Measurements from ENCODE around the gene AFMID. TPM values are rescaled to one million over a fixed set of nuclear protein-coding genes. Genes with fewer than 3 reads are reported as not detected.
A peak's percentile ranks its signal among the peaks of the same experiment; 100 is the strongest.
"Not testable (repeated sequence)": the region's sequence is repeated elsewhere in the genome, so short reads cannot be mapped to it uniquely, and the experiment has no call there.

Gene AFMID
- total RNA-seq, 1 donor from 2014 or later: 33.6 TPM

GRCh38 chr17:78248051-78248914 is 61.1 kb downstream of the AFMID start:
- intact Hi-C loops (cut with DNase I): no loop called here
- DNase-seq (ENCODE audit: low spot score) (no peak), ATAC-seq (no peak)

DNA sequence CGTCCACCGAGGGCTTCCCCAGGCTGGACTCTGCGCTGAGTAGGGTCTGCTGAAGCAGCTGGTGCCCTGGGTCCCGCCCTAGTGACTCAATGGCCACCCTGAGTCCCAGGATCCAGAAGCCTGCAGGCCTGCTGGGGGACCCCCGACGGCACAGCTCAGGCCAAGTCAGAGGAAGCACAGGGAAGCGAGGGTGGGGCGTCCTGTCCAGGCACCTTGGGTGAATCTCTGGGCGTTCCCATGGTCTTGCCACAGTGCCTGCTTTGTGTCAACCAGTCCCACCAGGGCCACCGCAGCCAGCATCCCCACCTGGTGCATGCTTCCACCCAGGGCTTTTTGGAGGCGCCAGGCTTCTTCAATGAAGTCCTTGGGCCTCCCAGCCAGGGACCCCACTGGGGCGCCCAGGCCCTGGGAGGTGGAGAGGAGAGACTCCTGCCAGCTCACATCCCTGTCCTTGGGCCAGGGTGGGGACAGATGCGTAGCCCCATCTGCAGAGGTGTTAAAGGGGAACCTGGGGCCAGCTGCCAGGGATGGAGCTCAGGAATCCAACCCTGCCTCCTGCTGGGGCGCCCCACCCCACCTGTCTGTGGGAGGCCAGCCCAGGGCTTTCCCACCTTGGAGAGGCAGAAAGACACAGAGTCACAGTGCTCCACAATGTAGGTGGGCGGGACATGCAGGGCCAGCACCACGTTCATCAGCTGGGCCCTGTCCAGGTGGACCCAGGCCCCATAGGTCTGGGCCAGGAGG is 62.1 kb downstream of the AFMID start:
- DNase-seq (ENCODE audit: low spot score): no peak
- intact Hi-C loops (cut with DNase I): no loop called here
- ATAC-seq: no peak

DNA sequence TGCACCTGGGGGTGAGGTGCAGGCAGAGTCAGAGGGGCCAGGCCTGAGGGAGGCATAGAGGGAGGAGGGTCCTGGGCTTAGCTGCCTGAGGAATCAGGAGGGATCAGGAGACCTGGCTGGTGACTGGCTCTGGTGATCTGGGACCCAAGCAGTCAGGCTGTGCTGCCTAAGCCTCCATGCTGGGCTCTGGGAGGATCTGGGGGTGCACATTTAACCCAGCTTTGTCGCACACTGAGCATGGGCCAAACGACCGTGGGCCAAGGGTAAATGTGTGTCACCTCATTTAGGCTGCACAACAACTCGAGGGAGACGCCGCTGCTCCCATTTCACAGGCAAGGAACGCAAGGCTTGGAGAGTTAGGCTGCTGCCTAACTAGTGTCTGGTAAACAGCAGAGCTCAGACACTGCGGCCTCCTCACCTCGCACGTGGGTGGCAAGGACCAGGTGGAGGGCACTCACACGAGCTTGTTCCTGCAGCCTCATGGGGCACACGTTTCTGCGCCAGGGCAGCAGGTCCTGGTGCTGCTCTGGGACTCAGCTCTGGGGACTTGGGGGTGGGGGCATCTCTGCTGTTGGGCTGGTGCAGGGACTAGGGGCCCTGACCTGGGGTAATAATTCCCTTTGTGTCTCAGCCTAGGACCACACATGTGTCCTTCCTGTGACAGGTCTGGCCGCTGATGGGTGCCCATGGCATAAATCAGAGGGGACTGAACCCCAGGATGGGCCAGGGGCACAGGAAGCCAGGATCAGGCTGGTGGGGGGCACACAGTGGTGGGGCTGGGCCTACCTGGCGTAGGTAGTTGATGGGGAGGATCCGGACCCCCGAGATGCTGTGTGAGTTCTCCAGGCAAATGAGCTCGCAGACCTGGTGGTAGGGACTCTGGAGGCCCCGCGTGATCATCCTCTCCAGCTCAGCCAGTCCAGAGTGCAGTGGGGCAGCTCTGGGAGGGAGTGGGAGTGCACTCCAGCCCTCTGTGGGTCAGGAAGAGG is 63.0 kb downstream of the AFMID start:
- DNase-seq (ENCODE audit: low spot score): no peak
- intact Hi-C loops (cut with DNase I): loop anchor here (5.0 to 10.0 kb wide), 2 partner anchors 138 to 175 kb away; no protein-coding TSS in a partner anchor
- ATAC-seq: no peak

- ATAC-seq: peak; percentile 79
- intact Hi-C loops (cut with DNase I): loop anchor here (5.0 to 10.0 kb wide), 2 partner anchors 139 to 174 kb away; no protein-coding TSS in a partner anchor
These were observed 64.0 kb downstream of the AFMID start for GRCh38 chr17:78250891-78251772.

DNA sequence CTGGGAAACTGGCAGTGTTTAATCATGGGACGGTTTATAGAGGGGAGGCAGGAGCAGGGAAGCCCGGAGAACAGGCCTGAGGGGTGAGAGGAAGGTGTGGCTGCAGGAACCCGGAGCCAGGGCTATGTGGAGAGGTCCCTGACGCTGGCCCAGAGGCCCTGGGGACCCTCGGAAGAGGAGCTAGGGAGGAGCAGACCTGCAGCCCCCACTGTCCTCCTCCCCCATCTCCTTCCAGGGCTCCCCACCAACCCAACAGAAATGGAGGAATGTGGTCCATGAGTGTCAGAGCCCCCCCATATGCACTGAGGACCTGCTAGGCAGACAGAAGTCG is 64.6 kb downstream of the AFMID start:
- ATAC-seq (no peak), DNase-seq (ENCODE audit: low spot score) (no peak)
- intact Hi-C loops (cut with DNase I): loop anchor here (5.0 to 10.0 kb wide), 2 partner anchors 139 to 173 kb away; no protein-coding TSS in a partner anchor

More at GRCh38 chr17:78250891-78251772, 64.0 kb downstream of the AFMID start:
- DNase-seq (ENCODE audit: low spot score): peak; percentile 89

GRCh38 chr17:78252111-78252634 is 65.0 kb downstream of the AFMID start:
- no peak for ATAC-seq
- intact Hi-C loops (cut with DNase I): loop anchor here (5.0 to 10.0 kb wide), 2 partner anchors 140 to 173 kb away; no protein-coding TSS in a partner anchor
- no peak for DNase-seq (ENCODE audit: low spot score)

DNA sequence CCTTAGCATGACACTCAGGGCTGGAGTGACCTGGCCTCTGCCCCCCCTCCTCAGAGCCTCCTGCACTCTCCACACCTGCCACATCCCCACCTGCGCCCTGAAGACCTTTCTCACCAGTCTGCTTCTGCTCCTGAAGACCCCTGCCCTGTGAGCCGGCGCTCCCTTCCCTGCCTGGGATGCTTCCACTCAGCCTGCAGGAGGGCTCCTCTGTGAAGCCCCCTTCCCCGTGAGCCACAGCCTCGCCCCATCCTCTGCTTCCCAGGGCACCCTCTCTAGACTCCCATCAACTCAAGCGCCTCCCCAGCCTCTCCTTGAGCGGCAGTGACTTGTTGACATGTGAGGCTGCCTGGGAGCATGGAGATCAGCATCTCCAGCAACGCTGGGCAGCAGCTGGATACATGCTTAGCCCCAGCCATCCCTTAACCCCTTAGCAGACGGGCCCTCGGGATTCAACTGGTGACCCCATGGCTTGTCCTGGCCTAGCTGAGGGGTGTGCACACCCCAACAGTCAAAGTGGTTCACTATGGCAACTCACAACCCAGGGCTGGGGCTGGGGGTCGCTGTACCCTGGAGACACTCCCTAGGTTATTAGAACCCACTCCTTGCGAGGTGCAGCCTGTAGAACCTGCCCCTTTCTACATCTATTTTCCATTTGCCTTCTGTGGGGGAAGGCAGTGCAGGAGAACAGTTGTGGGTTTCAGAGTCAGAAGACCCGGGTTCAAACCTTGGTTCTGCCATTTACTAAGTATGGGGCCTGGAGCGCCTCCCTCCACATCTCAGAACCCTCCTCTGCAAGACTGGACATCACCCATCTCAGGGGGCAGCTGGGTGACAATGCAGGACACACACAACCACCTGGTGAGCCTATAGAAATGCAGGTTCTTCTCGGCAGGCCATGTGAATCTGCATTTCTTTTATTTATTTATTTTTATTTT is 65.8 kb downstream of the AFMID start:
- intact Hi-C loops (cut with DNase I): loop anchor here (5.0 to 10.0 kb wide), 2 partner anchors 141 to 172 kb away; no protein-coding TSS in a partner anchor

GRCh38 chr17:78253636-78253945 is 66.4 kb downstream of the AFMID start:
- not testable (repeated sequence) for ATAC-seq; DNase-seq (ENCODE audit: low spot score)
- intact Hi-C loops (cut with DNase I): loop anchor here (5.0 to 10.0 kb wide), 2 partner anchors 141 to 171 kb away; no protein-coding TSS in a partner anchor

More for the DNA sequence above, 65.8 kb downstream of the AFMID start:
- DNase-seq (ENCODE audit: low spot score): no peak
- ATAC-seq: no peak

- ATAC-seq (peak; percentile 87), DNase-seq (ENCODE audit: low spot score) (peak; percentile 91)
- intact Hi-C loops (cut with DNase I): loop anchor here (5.0 to 10.0 kb wide), 2 partner anchors 142 to 171 kb away; no protein-coding TSS in a partner anchor
These were observed 66.9 kb downstream of the AFMID start for GRCh38 chr17:78253946-78254672.

- ATAC-seq: no peak
- intact Hi-C loops (cut with DNase I): loop anchor here (10.0 kb wide), 1 partner anchor 170 kb away; no protein-coding TSS in a partner anchor
- no peak for DNase-seq (ENCODE audit: low spot score)
These were observed 68.0 kb downstream of the AFMID start for GRCh38 chr17:78255029-78255656.

DNA sequence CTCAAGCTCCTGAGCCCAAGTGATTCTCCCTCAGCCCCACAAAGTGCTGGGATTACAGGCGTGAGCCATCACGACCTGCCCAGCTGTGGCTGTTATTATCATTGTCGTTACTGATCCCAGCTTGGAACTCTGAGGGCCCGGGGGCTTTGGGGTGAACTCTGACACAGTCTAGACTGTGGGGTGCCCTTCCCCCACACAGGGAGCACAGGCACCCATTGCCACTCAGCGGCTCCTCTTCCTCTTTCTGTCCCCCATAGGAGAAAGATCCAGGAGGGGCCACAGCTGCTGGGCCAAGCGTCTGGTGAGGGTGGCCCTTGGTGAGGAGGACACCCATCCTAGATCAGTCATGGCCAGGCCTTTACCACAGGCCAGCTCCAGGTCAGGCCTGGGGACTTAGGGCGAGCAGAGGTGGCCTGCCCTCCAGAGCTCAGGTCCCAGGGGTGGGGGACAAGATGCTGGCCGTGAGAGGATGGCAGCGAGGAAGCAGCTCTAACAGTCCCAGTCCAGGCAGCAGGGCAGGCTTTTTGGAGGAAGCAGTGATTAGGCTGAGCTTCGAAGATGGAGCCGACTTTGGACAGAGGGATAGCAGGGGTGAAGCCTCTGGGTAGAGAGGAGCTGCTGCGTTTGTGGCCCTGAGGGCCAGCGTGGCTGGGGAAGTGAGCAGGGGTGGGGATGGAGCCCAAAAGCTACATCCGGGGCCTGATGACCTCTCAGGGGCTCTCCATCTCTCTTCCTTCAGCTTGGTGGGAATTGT is 69.0 kb downstream of the AFMID start:
- DNase-seq (ENCODE audit: low spot score) (no peak), ATAC-seq (no peak)
- intact Hi-C loops (cut with DNase I): loop anchor here (10.0 kb wide), 1 partner anchor 169 kb away; no protein-coding TSS in a partner anchor

GRCh38 chr17:78256707-78257591 is 69.8 kb downstream of the AFMID start:
- no peak for DNase-seq (ENCODE audit: low spot score)
- intact Hi-C loops (cut with DNase I): loop anchor here (10.0 kb wide), 1 partner anchor 168 kb away; no protein-coding TSS in a partner anchor
- no peak for ATAC-seq

Measured in sciatic nerve (tissue), 2 donors.